Stomach (tissue), 9 donors: ENCODE measurements around the gene FAM241B. TPM values are rescaled to one million over a fixed set of nuclear protein-coding genes. Genes with fewer than 3 reads are reported as not detected.

Experiments
- DNase-seq, 2 donors: peaks; one replicate each; pipeline versions ENCODE4 v3.0.0 to v3.0.0-alpha.2; 2013 to 2019
- H3K27ac ChIP-seq, 5 donors: fragments of 200-600 bp in 4 of 5; sonication (generic) in 4 of 5; one replicate each; pipeline ENCODE4 v1.5.1; 2013 to 2019; ENCODE audit warnings: mild to moderate bottlenecking in 1 of 5, moderate library complexity in 1 of 5
- H3K27me3 ChIP-seq, 3 donors: fragments of 200-600 bp; sonication (generic); one replicate each; pipeline ENCODE4 v1.5.1; 2017 to 2019; ENCODE audit warnings: mixed run types in 1 of 3
- H3K36me3 ChIP-seq, 4 donors: fragments of 200-600 bp; sonication (generic); 1 replicate in 3 of 4; 2 replicates in 1 of 4; pipeline ENCODE4 v1.5.1; 2016 to 2019
- H3K4me1 ChIP-seq, 4 donors: fragments of 200-600 bp; sonication (generic); one replicate each; pipeline ENCODE4 v1.5.1; 2016 to 2019
- H3K4me3 ChIP-seq, 4 donors: fragments of 200-600 bp; sonication (generic) in 3 of 4; one replicate each; pipeline ENCODE4 v1.5.1; 2016 to 2019; ENCODE audit warnings: mild to moderate bottlenecking in 1 of 4
- H3K9me3 ChIP-seq, 4 donors: fragments of 200-600 bp; sonication (generic); one replicate each; pipeline ENCODE4 v1.5.1; 2016 to 2019
- CTCF ChIP-seq, 7 experiments: fragments of 450-650 bp in 4 of 7; fragments of 200-600 bp in 3 of 7; sonication (generic) in 3 of 7; IDR thresholded peaks; one replicate each; pipeline ENCODE4 v1.5.1; 2016 to 2019; ENCODE audit warnings: antibody characterized with exemption in 7 of 7, control low read depth in 2 of 7, mild to moderate bottlenecking in 1 of 7
- EP300 ChIP-seq: sonication (generic); formaldehyde crosslinking; IDR thresholded peaks from one replicate; pipeline ENCODE4 v1.6.1; 2017; ENCODE audit warnings: antibody characterized with exemption
- POLR2A ChIP-seq, 4 donors: fragments of 450-650 bp; IDR thresholded peaks; one replicate each; pipeline ENCODE4 v1.6.1; 2016; ENCODE audit warnings: antibody characterized with exemption in 4 of 4, control low read depth in 2 of 4, mild to moderate bottlenecking in 1 of 4, moderate library complexity in 1 of 4
- POLR2AphosphoS5 ChIP-seq, 3 donors: sonication (generic); formaldehyde crosslinking; IDR thresholded peaks; one replicate each; pipeline ENCODE4 v1.6.1; 2016; ENCODE audit warnings: antibody characterized with exemption in 3 of 3
- WGBS, 5 donors: extraction: QIAGEN DNeasy Blood & Tissue Kit in 3 of 5; methylation state at CpG; one replicate each; pipeline versions ENCODE4 v1.1.5 to v1.1.7; 2013 to 2018; 5-methylcytosine and 5-hydroxymethylcytosine counted together
- intact Hi-C: fragments of 100-400 bp; cut with DNase I; formaldehyde crosslinking; loops from one replicate; pipeline ENCODE4 v1.15.1; 2023; ENCODE audit warnings: low total_unique reads
- polyA plus RNA-seq, 3 donors: library from polyadenylated mRNA; stranded (reverse); fragments of 200-250 nt; gene quantifications; one replicate each; pipeline ENCODE4 v1.2.3, GENCODE V29; 2013
- total RNA-seq, 5 donors: library from RNA; depleted of rRNA; stranded (reverse); fragments of >200 nt; gene quantifications; one replicate each; pipeline versions ENCODE4 v1.1.0 to v1.2.3, GENCODE V29; 2014 to 2016
- donor health status: healthy with polysubstance abuse.
- donor health status: Bipolar disorder and iron deficiency.
- donor health status: healthy.

FAM241B gene
- total and polyA plus RNA-seq, 8 donors: 0.55 to 7.4 (median 4.0) TPM; not detected in 3

DNA sequence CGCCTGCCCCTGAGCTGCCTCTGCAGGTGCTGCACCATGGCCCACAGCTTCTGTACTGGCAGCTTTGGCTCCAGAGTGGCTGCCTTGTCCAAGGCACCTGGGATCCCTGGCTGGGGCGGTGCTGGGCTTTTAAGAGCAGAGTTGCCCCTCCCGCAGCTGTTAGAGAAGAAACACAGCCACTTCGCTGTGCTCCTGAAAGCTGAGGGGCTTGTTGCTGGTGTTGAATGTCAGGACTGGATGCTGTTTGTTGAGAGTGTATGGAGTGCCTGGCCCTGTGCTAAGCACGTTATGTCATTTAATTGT, 6.2 kb downstream of the FAM241B start:
- Histone ChIP-seq H3K27ac (no peak overlapping the region), H3K9me3 (no peaks in the 10 kb centered on the region), H3K4me1 (peaks cover 0 to 1% (median under 1%) of the 10 kb centered on the region in 4 donors), H3K36me3 (peaks cover 0 to 16% (median 5%) of the 10 kb centered on the region in 4 donors), H3K27me3 (peaks cover 0 to 9% (median 0%) of the 10 kb centered on the region in 3 donors), H3K4me3 (no peak overlapping the region)
- intact Hi-C loops: loop anchor here (10.0 kb wide), 2 partner anchors 121 to 201 kb away; no protein-coding TSS in a partner anchor
- TF ChIP-seq CTCF (IDR thresholded peaks at IDR 0.05) (no peak), EP300 (no peak), POLR2A (IDR thresholded peaks at IDR 0.05) (no peak), POLR2AphosphoS5 (IDR thresholded peaks at IDR 0.05) (no peak)
- 84 to 92% (median 89%) methylated on average over 4 to 5 of the region's 5 CpGs for WGBS, 5 donors
- no peak for DNase-seq

- peak in 2 of 7 experiments; percentile 11 to 24 for TF ChIP-seq CTCF (IDR thresholded peaks at IDR 0.05)
- no peak for TF ChIP-seq POLR2A (IDR thresholded peaks at IDR 0.05)
- 48 to 65% (median 53%) methylated on average over 9 to 10 of the region's 10 CpGs for WGBS, 5 donors
- Histone ChIP-seq H3K4me1 (no peaks in the 10 kb centered on the region), H3K27ac (no peak overlapping the region), H3K4me3 (no peak overlapping the region), H3K9me3 (no peaks in the 10 kb centered on the region), H3K27me3 (peaks cover 0 to 9% (median 0%) of the 10 kb centered on the region in 3 donors), H3K36me3 (peaks cover 0 to 16% (median 5%) of the 10 kb centered on the region in 4 donors)
- peak; percentile 46 to 59 for DNase-seq
- intact Hi-C loops: loop anchor here (10.0 kb wide), 2 partner anchors 122 to 202 kb away; no protein-coding TSS in a partner anchor
These were observed 6.9 kb downstream of the FAM241B start for GRCh38 chr10:69636626-69637605.

GRCh38 chr10:69638642-69639041, 8.6 kb downstream of the FAM241B start:
- no peak for DNase-seq
- H3K36me3 ChIP-seq: peaks cover 0 to 5% (median 1%) of the 10 kb centered on the region in 4 donors
- no peak overlapping the region for H3K27ac ChIP-seq
- peaks cover 0 to 16% (median 0%) of the 10 kb centered on the region in 3 donors for H3K27me3 ChIP-seq
- intact Hi-C loops: loop anchor here (10.0 kb wide), 2 partner anchors 124 to 204 kb away; no protein-coding TSS in a partner anchor
- no peak overlapping the region for H3K4me3 ChIP-seq
- no peaks in the 10 kb centered on the region for H3K9me3 ChIP-seq
- 46 to 54% (median 49%) methylated on average over 8 of the region's 8 CpGs for WGBS, 5 donors
- TF ChIP-seq EP300 (no peak), POLR2AphosphoS5 (IDR thresholded peaks at IDR 0.05) (no peak), POLR2A (IDR thresholded peaks at IDR 0.05) (no peak), CTCF (IDR thresholded peaks at IDR 0.05) (no peak)
- H3K4me1 ChIP-seq: no peaks in the 10 kb centered on the region

GRCh38 chr10:69639291-69640195, 9.5 kb downstream of the FAM241B start:
- TF ChIP-seq POLR2A (IDR thresholded peaks at IDR 0.05): no peak
- peak in 5 of 7 experiments; percentile 71 to 88 (median 72) for TF ChIP-seq CTCF (IDR thresholded peaks at IDR 0.05)
- Histone ChIP-seq H3K36me3 (no peaks in the 10 kb centered on the region), H3K4me1 (peaks cover 0 to under 1% (median 0%) of the 10 kb centered on the region in 4 donors), H3K27me3 (peaks cover 0 to 22% (median 8%) of the 10 kb centered on the region in 3 donors), H3K27ac (no peak overlapping the region), H3K9me3 (no peaks in the 10 kb centered on the region), H3K4me3 (no peak overlapping the region)
- intact Hi-C loops: loop anchor here (10.0 kb wide), 3 partner anchors 125 to 275 kb away; no protein-coding TSS in a partner anchor
- WGBS, 5 donors: 35 to 50% (median 47%) methylated on average over 9 to 11 of the region's 11 CpGs
- DNase-seq: peak; percentile 72 to 91
